HG03175 (cell line): Measurements from ENCODE around the gene CHMP2A.
"Not testable (repeated sequence)": the region's sequence is repeated elsewhere in the genome, so short reads cannot be mapped to it uniquely, and the experiment has no call there.

ENCODE experiments used
- ATAC-seq: cut with Tn5 transposase; IDR thresholded peaks from one replicate; pipeline ENCODE4 v1.9.1; 2021; ENCODE audit warnings: mild to moderate bottlenecking, moderate library complexity; ENCODE audit not compliant: unreplicated experiment

Gene CHMP2A

GRCh38 chr19:58554494-58555368 lies at the start of gene CHMP2A:
Gene CHMP2A, minus strand, starts transcription at chr19:58555105. Its CDS starts 893 bp downstream, at chr19:58554212.
- peak; percentile 34 for ATAC-seq

- no peak for ATAC-seq
Observed at GRCh38 chr19:58586133-58586765, 31.3 kb upstream of the CHMP2A start.

DNA sequence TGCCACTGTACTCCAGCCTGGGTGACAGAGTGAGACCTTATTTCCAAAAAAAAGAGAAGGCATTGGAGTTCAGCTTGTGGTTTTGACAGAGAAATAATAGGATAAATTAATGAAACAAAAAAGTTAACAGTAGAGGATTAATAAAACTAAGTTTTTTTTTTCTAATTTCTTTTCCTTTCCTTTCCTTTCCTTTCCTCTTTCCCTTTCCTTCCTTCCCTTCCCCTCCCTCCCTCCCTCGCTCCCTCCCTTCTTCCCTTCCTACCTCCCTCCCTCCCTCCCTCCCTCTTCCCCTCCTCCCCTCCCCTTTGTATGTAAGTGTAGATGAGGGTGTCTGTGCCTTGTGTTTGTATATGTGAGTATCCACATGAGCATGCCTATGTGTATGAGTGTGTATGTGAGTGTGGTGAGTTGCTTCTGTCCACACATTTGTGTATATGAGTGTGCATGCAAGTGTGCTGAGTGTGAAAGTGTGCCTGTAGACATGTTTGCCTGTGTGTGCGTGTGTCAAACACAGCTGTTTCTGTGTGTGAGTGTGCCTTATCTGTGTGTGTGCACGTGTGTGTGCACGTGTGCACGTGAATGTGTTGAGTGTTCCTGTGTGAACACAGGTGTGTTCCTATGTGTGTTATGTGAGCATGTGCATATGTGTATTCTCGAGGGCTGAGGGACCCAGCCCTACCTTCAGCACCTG lies 30.7 kb upstream of the CHMP2A start:
- ATAC-seq, result no peak

GRCh38 chr19:58584498-58585441 lies 29.9 kb upstream of the CHMP2A start:
- no peak for ATAC-seq

DNA sequence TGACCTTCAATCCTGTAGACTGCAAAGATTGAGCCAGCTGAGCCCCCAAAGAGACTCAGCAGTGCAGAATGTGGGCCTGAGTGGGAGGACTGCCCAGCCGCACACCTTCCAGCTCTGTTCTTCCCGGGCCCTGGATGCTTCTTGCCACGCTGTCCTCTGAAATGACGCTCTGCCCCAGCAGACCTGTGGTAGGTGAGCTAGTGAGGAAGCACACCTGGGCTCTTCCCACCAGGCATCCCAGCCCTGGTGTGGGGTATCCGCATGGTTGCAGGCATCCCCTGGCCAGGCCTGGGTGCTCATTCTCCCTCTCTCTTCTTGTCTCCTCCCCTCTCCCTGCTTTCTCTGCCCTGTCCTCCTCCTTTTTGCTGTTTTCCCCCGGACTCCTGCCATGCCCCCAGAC lies 28.1 kb upstream of the CHMP2A start:
- ATAC-seq, result no peak

DNA sequence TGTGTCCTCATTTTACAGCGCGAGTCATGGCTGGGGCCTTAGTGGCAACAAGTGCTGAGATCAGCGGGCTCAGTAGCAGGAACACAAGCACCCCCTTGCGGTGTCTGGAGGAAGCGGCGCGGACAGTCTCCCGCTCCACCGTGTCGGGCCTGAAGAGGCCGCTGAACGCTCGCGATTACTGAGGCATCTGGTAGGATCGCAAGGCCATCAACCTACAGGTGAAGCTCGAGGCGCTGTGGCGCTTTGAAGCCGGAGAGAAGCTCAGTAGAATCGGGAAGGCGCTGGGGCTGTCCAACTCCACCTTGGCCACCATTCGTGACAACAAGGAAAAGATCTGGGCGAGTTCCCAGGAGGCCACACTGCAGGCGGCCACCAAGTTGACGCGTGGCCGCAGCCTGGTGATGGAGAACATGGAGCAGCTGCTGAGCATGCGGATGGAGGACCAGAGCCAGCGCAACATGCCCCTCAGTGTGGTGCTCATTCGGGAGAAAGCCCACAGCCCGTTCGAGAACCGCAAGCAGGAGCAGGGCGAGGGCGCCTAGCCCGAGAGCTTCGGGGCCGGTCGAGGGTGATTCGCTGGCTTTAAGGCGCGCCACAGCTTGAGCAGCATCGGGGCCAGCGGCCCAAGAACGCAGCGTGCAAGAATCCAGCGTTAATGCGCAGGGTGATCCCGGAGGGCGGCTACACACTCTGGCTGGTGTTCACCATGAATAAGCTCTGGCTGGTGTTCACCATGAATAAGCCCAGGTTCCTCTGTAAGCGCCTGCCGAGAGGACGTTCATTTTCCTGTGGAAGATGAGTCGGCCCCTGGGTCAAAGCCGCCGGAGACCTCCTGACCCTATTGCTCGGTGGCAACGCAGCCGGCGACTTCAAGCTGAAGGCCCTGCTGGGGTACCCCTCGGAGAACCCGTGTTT lies 26.6 kb upstream of the CHMP2A start:
- peak; percentile 85 for ATAC-seq

GRCh38 chr19:58579473-58580142 lies 24.7 kb upstream of the CHMP2A start:
- no peak for ATAC-seq

DNA sequence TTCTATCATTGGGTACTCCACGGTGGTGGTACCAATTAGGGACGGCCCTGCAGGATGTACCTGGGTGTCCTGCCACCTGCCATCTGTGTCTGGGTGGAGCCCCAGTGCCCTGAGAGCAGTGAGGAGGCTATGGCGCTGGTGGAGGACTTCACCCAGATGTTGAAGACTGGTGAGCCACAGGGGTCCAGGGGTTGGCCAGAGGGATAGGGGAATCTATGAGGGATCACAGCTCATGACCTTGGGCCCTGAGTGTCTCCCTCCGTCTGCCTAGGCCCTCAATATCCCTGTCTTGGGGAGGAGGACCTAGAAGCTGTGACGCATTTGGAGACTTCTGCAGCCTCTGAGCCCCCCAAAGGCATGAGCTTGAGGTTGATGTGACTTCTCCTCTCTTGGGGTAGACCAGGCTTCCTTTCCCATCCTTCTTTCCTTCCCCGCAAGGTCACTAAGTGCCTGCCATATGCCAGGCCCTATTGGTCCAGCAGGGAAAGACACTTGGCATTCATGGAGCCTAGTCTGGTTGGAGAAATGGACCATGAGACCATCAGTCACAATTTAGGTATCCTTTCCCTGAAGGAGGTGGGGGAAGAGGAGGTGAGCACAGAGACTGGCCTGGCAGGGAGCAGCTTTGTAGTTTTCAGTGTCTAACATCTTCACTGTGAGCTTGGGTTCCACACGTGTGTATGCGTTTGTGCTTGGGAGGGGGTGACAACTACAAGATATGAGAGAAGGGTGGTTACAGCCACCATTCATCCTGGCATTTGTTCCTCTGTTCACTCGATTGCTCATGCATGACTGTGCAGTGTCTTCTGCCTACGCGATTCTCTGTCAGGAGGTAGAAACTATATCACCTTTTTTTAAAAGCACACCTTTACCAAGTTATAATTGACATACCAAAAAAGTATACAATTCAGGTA lies 23.4 kb upstream of the CHMP2A start:
- ATAC-seq, result no peak

- ATAC-seq, result not testable (repeated sequence)
Observed at GRCh38 chr19:58577581-58577980, 22.7 kb upstream of the CHMP2A start.

GRCh38 chr19:58575183-58576041 lies 20.5 kb upstream of the CHMP2A start:
- peak; percentile 43 for ATAC-seq

GRCh38 chr19:58573658-58574164 lies 18.8 kb upstream of the CHMP2A start:
- no peak for ATAC-seq

GRCh38 chr19:58572818-58573657 lies 18.1 kb upstream of the CHMP2A start, which contains the start of gene MZF1:
Gene MZF1, minus strand, starts transcription at chr19:58573335. Its CDS starts 1,946 bp downstream, at chr19:58571389.
- peak; percentile 57 for ATAC-seq

DNA sequence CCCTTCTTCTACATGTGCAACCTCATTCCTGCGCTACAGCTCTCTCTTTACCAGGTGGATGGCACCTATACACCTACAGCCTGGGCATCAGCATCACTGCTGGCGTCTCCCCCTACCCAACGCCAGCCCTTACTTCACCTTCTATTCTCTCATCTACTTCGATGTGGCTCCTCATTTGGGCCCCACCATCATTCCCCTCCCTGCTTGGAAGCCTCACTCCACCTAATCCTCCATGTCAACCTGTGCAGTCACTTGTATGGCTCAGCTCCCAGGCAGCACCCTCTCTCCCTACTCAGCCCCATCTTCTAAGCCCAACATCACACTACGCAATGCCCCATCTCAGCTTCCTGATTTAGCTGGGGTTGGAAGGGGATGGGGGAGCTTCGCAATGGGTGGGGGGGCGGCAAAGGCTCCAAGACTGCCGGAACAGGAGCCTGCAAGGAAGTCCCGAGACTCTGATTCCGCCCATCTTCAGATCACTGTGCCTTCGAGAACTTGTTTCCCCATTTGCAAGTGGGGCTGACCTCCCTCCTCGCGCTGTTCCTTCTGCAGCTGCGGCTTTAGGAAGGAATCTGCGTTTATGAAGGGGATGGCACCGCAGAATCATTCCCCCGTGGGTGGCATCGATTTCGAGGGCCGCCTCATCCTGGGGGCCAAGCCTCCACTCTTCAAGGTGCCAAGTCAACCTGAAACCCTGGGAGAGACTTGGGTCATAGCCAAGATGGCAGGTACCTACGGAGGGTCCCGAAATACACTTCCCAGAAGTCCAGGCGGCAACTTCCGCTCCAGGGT lies 17.3 kb upstream of the CHMP2A start:
- ATAC-seq, result no peak

DNA sequence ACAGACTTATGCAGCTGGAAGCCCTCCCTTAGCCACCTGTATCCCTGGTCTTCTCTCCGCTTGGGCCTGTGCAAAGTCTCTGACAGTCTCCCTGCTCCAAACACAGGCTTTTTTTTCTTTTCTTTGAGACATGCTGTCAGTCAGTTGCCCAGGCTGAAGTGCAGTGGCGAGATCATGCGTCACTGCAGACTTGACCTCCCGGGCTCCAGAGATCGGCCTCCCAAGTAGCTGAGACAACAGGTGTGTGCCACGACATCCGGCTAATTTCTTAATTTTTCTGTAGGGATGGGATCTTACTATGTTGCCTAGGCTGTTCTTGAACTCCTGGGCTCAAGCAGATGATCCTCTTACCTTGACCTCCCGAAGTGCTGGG lies 16.7 kb upstream of the CHMP2A start:
- ATAC-seq, result no peak
